Measurements from ENCODE around the gene ATP12A.

The ATP12A gene

DNA sequence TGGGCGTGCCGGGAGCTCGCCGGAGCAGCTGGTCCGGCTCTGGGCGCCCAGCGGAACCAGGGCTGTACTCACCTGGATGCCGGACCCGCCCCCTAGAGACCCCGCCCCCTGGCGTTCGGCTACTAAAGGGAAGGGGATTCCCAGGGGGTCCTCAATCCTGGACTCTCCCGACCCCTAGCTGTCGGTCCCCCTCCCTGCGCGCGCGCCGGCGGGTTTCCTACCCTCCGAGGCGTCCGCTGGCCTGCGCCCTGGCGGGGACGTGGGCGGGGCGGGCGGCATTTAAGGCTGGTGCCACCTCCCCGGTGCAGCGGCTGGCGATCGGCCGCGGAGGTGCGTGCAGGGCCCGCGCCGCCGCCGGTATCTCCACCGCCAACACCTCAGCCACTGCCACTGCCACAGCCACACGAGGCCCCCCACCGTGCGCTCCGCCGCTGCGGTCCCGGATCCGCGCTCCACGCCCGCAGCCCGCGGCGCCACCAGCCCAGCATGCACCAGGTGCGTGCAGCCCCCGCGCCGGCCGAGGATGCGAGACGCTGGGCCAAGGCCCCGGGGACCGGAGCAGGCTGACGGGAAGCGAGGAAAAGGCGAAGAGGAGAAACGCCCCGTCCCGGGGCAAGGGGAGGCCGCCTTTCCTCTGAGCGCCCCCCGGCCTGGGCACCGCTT, at the start of gene ATP12A:
Gene ATP12A (plus strand): TSS at position 151 of the 663 bp plus-strand sequence. CDS start 336 bp downstream, at position 487.
- no peak for DNase-seq

GRCh38 chr13:24630851-24631620, 49.2 kb upstream of the ATP12A start:
- DNase-seq, result peak; percentile 17

- DNase-seq, result no peak
Observed at GRCh38 chr13:24631922-24632321, 48.3 kb upstream of the ATP12A start.

DNA sequence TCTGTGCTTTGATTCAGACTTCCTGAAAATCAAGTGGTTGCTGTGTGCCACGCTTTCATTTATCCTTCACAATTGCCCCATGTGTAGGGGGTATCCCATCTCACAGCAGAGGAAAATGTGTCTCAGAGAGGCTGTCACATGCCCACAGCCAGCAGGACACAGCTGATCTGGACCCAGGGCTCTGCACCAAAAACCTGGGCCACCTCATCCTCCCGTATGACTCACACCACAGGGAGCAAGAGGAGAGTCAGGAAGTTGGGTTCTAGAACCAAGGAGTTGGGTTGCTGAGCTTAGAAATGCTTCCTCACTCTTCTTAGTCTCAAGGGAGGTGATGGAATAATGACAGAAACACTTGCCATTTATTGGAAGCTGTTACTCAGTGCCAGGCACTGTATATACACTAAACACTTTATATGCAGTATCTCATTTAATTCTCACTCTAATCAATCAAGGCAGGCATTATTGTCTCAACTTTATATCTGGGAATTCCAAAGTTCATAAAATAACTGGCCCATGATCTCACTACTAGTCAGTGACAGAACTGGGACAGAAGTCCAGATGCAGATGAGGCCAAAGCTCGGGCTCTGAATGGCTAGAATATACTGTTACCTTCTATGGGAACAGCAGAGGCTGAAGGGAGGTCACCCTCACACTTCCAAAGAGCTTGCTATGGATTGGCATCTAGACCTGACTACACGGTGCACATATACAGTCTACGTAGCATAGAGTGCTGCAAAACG, 47.7 kb upstream of the ATP12A start:
- no peak for DNase-seq

DNA sequence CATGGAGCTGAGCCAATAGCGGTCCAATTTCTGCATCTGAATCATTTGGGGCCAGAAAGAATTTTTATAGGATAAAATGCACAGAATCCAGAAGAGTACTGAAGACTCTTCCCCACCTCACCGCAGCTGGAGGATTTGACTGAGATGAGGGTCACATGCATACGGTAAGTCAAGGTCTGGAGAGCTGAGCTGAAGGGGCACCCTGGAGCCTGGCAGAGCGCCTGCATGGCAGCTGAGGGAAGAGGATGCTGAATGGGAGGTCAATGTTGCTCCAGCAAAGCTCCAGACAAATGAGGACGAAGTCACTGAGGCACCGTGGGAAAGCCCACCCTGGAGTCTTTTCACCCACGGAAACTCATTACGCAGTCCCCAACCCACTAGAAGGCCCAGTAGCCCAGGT, 43.4 kb upstream of the ATP12A start:
- DNase-seq, result no peak

GRCh38 chr13:24638096-24638495, 42.1 kb upstream of the ATP12A start:
- DNase-seq, result no peak

- no peak for DNase-seq
Observed at GRCh38 chr13:24640752-24641151, 39.5 kb upstream of the ATP12A start.

GRCh38 chr13:24642219-24642618, 38.0 kb upstream of the ATP12A start:
- DNase-seq, result no peak

- no peak for DNase-seq
Observed at GRCh38 chr13:24644036-24644435, 36.2 kb upstream of the ATP12A start.

DNA sequence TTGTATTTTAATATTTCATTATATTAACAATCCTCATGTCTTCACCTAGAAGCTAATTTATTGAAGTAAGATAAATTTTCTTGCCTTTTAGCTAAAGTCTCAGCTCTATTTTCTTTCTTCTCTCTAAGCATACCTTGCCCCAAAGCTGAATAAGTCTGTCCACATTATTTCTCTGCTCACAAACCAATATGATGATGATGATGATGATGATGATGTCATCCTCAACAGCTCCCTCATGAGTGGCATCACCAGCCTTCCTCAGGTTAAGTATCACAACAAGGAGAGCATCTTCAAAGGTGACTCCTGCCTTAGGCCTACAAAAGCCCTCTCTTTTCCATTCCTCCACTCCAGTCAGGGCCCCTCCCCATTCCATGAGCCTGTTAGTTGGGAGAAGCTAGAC, 31.9 kb upstream of the ATP12A start:
- DNase-seq, result no peak

DNA sequence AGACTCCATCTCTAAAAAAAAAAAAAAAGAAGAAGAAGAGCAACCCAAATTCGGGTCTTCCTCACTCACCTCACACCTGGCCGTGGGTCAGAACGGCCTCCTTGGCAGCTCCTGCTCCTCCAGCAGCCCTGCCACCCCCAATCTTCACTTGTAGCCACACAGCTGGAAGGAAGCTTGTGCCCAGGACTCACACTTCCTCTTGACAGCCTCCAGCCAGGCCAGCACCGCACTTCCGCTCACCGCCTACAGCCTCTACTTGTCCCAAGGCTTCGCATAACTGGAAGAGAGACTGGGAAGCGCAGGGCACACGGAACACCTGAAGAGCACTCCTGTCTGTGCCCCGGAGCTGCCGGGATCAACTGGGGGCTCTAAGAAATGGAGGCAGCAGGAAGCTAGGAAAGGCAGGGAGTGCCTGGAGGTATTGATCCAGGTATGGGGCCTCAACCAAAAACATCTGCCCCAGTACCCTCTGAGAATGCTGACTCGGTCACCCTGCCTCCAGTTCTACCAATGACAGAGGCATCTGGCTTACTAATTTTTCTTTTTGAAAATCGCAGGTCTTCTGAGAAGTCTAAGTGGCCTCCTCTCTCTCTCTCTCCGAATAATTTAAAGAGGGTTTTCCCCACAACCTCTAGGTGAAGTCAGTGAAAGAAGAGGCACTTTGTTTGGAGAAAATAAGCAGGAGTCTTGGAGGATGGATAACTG, 31.1 kb upstream of the ATP12A start:
- no peak for DNase-seq

DNA sequence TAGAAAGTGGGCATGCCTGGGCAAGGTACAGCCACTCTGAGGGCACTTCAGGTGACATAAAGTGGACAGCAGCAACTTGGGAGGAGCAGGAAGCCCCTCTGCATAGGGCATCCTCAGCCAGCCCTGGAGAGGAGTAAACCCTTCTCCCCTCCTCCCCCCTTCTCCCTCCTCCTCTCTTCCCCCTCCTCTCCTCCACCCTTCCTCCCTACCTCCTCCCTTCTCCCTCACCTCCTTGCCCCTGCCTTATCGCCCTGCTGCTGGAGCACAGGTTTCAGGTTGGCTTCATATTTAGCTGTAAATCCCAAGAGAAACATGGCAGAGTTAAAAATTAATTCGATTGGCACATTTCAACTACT, 30.5 kb upstream of the ATP12A start:
- DNase-seq, result no peak

- DNase-seq, result no peak
Observed at GRCh38 chr13:24650161-24650560, 30.0 kb upstream of the ATP12A start.

DNA sequence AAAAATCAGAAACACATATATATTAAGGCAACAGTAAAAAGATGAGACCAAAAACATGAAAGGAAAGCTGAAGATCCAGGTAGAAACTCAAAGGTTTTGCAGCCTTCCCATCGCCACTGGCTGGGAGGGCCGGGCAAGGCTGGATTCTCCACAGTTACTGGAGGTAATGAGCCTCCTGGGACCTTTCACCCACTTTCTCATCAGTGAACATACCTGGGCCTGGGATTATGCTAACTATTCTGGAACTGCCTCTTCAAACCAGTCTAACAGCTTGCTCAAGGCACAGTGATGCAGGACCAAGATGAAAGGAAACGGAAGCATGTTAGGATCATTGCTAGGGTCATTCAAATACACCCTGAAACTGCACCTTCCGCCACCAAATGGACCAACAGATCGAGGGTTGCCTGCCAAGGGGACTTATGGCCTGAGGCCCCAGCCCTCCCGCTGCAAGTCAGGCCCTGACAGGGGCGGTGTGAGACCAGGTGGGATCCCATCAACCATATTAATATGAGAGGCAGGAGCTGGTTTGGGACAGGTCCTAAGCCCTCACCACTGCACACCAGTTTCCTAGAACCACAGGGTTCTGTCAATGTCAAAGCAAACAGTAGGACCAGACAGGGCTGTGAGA, 28.4 kb upstream of the ATP12A start:
- DNase-seq, result no peak

GRCh38 chr13:24652359-24652758, 27.8 kb upstream of the ATP12A start:
- DNase-seq, result no peak

- DNase-seq, result no peak
Observed at GRCh38 chr13:24654741-24655140, 25.5 kb upstream of the ATP12A start.

DNA sequence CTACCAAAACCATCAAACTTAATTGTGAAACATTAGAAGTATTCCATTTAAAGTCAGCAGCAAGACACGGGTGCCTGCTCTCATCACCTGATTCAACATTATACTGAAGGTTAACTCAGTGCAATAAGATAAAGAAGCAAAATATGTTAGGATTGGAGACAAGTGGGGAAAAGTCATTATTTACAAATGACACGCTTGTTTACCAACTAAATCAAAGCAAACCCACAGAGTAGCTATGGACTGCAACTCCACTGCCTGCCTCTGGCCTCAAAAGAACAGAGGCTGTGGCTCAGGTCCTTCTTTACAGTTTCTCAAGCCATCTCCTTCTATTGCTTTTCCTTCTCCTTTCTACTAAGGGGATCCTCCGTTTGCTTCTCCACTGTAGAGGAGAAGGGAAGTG, 21.0 kb upstream of the ATP12A start:
- DNase-seq, result no peak

DNA sequence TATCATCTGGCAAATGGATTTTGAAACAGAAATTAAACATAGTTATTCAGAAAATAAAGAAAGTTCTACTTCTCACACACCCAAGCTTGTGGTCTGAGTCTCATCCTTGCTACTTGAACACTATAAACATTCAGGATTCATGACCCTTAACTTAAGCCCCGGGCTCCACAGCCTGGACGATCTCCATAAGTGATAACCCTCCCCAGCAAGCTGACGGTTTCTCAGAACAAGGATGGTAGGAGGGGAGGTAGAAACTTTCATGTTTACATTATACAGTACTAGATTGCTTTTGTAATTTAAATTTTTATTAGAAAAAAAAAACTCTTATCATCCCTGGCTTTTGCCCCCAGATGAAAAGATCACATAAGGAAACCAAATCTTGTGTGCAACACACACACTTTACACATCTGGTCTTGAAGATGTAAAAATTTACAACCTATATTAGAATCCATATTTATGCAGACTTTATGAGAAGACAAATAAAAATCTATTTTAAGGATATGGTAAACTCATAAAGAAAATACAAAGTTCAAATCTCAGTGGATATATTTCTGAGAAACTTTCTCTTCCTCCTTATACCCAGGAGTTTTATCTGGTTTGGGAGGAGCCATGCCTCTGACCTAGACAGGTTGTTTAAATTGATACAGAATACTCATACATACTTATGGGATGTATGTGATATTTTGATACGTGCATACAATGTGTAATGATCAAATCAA, 20.0 kb upstream of the ATP12A start:
- DNase-seq, result no peak

- DNase-seq, result no peak
Observed at GRCh38 chr13:24661713-24662112, 18.5 kb upstream of the ATP12A start.

DNA sequence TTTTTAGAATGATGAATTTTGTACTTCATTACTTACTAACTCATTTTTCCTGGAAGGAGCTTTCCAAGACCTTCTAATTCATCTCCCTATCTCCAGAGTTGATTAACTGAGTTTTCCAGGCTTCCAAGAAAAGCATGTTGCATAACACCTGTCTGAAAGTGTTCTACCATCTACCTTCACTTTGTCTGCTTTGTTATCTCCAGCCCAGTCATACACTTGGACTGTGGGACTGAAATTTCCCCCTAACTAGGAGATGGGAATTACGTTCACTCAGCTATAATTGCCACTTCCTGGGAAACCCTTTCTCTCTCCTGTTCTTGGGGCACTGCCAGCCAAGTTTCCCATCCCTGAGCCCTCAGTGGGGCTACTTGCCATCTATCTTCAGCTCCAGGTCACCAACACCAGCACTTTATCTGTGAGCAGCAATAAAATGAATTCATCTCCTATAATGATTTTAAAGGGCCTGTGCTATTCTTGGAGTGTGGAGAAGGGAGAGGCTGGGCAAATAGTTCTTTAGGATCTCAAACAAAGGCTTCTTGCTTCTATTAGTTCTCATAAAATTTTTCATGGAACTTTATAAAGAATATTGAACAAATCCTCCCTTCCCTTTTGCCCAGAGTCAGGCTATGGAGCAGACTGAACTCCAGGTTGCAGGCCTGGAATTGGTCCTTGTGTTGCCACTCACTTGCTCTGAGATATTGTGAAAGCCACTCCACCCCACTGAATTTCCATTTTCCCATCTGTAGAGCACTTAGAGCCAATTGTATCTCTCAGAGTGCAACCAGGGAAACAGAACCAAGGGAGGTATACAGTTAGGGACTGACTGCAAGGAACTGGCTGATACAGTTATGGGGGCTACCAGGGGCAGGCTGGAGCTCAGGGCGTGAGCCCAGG, 17.8 kb upstream of the ATP12A start:
- DNase-seq, result no peak

GRCh38 chr13:24663089-24663395, 17.2 kb upstream of the ATP12A start:
- DNase-seq, result no peak
